ENCODE results near the gene FBRS. TPM values are rescaled to one million over a fixed set of nuclear protein-coding genes. Genes with fewer than 3 reads are reported as not detected.

The FBRS gene
- total RNA-seq, 4 donors from 2014 or later, result 22.0 to 34.8 (median 28.0) TPM

DNA sequence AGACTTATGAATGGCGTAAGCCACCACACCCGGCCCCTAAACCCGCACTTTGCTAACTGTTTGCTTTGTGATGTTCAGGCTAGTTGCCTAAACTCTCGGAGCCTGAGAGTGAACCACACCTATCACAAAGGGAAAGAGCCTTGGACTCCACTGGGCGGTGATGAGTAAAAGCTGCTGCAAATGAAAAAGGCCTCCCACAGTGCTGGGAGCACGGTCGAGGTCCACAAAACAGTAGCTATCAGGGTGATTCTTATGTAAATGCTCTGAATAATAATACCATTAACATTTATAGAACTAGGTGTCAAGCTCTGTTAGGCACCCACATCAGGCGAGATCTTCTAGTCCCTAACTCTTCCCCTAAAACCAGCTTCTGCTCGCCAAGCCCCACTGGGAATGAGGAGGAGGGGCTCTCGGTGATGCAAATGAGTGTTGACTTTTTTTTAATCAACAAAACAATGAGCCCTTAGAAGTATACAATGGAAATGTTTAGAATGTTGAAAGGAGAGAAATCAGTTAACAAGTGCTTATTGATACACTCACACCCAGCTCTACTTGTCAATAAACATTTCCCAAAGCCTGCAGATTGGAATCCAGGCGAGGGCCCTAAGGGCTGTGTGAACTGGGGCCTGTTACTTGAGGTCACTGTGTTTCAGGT, 19.8 kb downstream of the FBRS start:
- H3K27ac ChIP-seq, result no peak overlapping the region
- H3K27me3 ChIP-seq, result no peaks in the 10 kb centered on the region
- H3K36me3 ChIP-seq, result no peaks in the 10 kb centered on the region
- no peaks in the 10 kb centered on the region for H3K9me3 ChIP-seq
- no peaks in the 10 kb centered on the region for H3K4me1 ChIP-seq
- DNase-seq (no peak), ATAC-seq (no peak)
- H3K4me3 ChIP-seq, result no peak overlapping the region
- in situ Hi-C loops (cut with MboI; ENCODE audit: low sequenced_read_pairs in 4 of 4) (no loop called here), intact Hi-C loops (cut with DNase I; ENCODE audit: low total_unique reads) (no loop called here)
- TF ChIP-seq, protein P1, sequence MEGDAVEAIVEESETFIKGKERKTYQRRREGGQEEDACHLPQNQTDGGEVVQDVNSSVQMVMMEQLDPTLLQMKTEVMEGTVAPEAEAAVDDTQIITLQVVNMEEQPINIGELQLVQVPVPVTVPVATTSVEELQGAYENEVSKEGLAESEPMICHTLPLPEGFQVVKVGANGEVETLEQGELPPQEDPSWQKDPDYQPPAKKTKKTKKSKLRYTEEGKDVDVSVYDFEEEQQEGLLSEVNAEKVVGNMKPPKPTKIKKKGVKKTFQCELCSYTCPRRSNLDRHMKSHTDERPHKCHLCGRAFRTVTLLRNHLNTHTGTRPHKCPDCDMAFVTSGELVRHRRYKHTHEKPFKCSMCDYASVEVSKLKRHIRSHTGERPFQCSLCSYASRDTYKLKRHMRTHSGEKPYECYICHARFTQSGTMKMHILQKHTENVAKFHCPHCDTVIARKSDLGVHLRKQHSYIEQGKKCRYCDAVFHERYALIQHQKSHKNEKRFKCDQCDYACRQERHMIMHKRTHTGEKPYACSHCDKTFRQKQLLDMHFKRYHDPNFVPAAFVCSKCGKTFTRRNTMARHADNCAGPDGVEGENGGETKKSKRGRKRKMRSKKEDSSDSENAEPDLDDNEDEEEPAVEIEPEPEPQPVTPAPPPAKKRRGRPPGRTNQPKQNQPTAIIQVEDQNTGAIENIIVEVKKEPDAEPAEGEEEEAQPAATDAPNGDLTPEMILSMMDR (IDR thresholded peaks at IDR 0.05 in 4 of 5, conservative IDR thresholded peaks at IDR 0.05 in 1 of 5), result no peak
- no peak for TF ChIP-seq POLR2A (IDR thresholded peaks at IDR 0.05)

DNA sequence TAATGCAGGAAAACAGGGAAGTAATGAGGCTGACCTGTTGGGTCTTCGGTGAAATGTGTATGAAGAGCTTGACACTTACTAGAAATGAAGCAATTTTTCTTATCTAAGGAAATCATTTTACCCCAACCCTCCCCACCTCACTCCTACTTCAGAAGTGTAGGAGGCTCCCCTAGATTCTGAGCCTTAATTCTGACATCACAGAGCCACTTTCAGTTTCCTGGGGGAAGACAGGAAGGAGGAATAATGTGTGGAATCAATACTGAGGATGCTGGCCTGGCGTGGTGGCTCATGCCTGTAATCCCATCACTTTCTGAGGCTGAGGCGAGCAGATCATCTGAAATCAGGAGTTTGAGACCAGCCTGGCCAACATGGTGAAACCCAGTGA, 20.3 kb downstream of the FBRS start:
- intact Hi-C loops (cut with DNase I; ENCODE audit: low total_unique reads), result no loop called here
- TF ChIP-seq, protein P1 (IDR thresholded peaks at IDR 0.05 in 4 of 5, conservative IDR thresholded peaks at IDR 0.05 in 1 of 5), result no peak
- no peak for TF ChIP-seq POLR2A (IDR thresholded peaks at IDR 0.05)
- no peak for DNase-seq
- Histone ChIP-seq H3K36me3 (no peaks in the 10 kb centered on the region), H3K4me3 (no peak overlapping the region), H3K27ac (no peak overlapping the region), H3K4me1 (no peaks in the 10 kb centered on the region), H3K27me3 (no peaks in the 10 kb centered on the region), H3K9me3 (no peaks in the 10 kb centered on the region)
- no peak for ATAC-seq
- in situ Hi-C loops (cut with MboI; ENCODE audit: low sequenced_read_pairs in 4 of 4), result no loop called here

DNA sequence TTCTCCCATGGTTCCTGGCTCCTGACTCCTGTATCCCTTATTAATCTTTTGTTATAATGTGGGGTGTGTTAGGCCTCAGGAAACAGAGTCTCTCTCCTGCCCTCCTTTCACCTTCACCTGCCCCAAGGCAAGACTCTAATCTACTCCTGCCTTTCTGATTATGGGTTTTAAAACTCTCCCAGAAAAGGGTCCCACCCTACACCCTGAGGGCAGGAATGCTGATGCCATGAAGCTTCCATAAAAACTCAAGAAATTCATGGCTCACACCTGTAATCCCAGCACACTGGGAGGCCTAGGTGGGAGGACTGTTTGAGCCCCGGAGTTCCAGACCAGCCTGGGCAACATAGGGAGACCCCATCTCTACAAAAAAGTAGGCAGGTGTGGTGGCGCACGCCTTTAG, 22.1 kb downstream of the FBRS start:
- H3K4me3 ChIP-seq, result no peak overlapping the region
- H3K36me3 ChIP-seq, result no peaks in the 10 kb centered on the region
- in situ Hi-C loops (cut with MboI; ENCODE audit: low sequenced_read_pairs in 4 of 4), result no loop called here
- H3K4me1 ChIP-seq, result no peaks in the 10 kb centered on the region
- TF ChIP-seq, protein P1 (IDR thresholded peaks at IDR 0.05 in 4 of 5, conservative IDR thresholded peaks at IDR 0.05 in 1 of 5), result no peak
- no peak for TF ChIP-seq POLR2A (IDR thresholded peaks at IDR 0.05)
- H3K27me3 ChIP-seq, result no peaks in the 10 kb centered on the region
- no peak for DNase-seq
- no peaks in the 10 kb centered on the region for H3K9me3 ChIP-seq
- H3K27ac ChIP-seq, result no peak overlapping the region
- ATAC-seq, result no peak
- intact Hi-C loops (cut with DNase I; ENCODE audit: low total_unique reads), result no loop called here

DNA sequence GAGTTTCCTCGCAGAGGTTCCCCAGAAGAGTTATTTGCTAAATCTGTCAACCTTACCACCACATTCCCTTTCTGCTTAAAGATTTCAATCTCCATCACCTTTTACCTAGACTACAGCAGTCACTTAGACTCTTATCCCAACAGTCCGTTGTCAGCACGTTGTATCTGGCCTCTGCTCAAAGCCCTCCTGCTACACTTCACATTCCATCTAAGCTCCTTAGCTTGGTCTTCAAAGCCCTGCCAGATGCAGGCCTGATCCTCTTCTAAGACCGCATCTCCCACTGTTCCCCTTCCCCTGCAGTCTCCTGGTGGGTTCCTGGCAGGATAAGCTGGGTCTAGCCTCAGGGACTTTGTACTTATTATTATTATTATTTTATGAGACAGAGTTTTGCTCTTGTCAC, 30.5 kb downstream of the FBRS start:
- TF ChIP-seq, protein P1 (IDR thresholded peaks at IDR 0.05 in 4 of 5, conservative IDR thresholded peaks at IDR 0.05 in 1 of 5), result no peak
- no peak for TF ChIP-seq POLR2A (IDR thresholded peaks at IDR 0.05)
- DNase-seq (no peak), ATAC-seq (no peak)
- intact Hi-C loops (cut with DNase I; ENCODE audit: low total_unique reads) (no loop called here), in situ Hi-C loops (cut with MboI; ENCODE audit: low sequenced_read_pairs in 4 of 4) (no loop called here)
- Histone ChIP-seq H3K4me1 (no peaks in the 10 kb centered on the region), H3K27me3 (no peaks in the 10 kb centered on the region), H3K27ac (no peak overlapping the region), H3K9me3 (no peaks in the 10 kb centered on the region), H3K4me3 (no peak overlapping the region), H3K36me3 (no peaks in the 10 kb centered on the region)

DNA sequence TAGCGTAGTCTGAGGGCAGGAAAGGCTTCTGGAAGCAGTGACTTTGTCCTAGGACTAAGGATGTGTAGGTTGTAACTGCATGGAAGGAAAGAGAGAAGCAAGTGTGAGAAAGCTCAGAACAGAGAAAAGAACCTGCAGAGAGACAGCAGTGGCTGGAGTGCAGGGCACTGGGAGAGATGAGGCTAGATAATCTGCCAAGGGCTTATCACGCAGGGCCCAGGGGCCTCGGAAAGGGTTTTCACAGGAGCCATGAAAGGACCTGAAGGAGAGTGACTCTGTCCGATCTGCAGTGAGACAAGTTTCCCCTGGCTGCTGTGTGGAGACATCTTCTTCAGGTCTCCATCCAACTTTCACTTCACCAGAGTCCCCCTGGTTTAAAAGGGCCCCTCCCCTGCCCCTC, 33.7 kb downstream of the FBRS start:
- H3K36me3 ChIP-seq, result no peaks in the 10 kb centered on the region
- H3K4me1 ChIP-seq, result no peaks in the 10 kb centered on the region
- no peak overlapping the region for H3K4me3 ChIP-seq
- intact Hi-C loops (cut with DNase I; ENCODE audit: low total_unique reads) (no loop called here), in situ Hi-C loops (cut with MboI; ENCODE audit: low sequenced_read_pairs in 4 of 4) (loop anchor here in 1 of 4 donors (10.0 kb wide), 1 partner anchor 47 kb away; no protein-coding TSS in a partner anchor)
- no peaks in the 10 kb centered on the region for H3K27me3 ChIP-seq
- ATAC-seq (no peak), DNase-seq (no peak)
- TF ChIP-seq, protein P1 (IDR thresholded peaks at IDR 0.05 in 4 of 5, conservative IDR thresholded peaks at IDR 0.05 in 1 of 5), result no peak
- no peak for TF ChIP-seq POLR2A (IDR thresholded peaks at IDR 0.05)
- H3K9me3 ChIP-seq, result no peaks in the 10 kb centered on the region
- no peak overlapping the region for H3K27ac ChIP-seq
